PC-3 (cell line): ENCODE measurements around the gene MRPL28. TPM values are rescaled to one million over a fixed set of nuclear protein-coding genes. Genes with fewer than 3 reads are reported as not detected.
A peak's percentile ranks its signal among the peaks of the same experiment; 100 is the strongest.

Source experiments
- ATAC-seq: fragments of 200-7000 bp; cut with Tn5 transposase; 2 replicates; pipeline ENCODE4 v1.9.1; 2020; ENCODE audit warnings: mild to moderate bottlenecking, moderate library complexity
- BruUV-seq: library from RNA; stranded (reverse); fragments of 400-500 nt; replicated peaks from 2 replicates; lab custom pipeline; 2021; lab: Mats Ljungman, UMichigan
- CTCF ChIA-PET: fragments of 300-600 bp; sonication (Branson Sonifier 250); formaldehyde crosslinking; loops from one replicate; lab custom pipeline; 2022; ENCODE audit warnings: antibody characterized with exemption; lab: Charles Lee
- POLR2A ChIA-PET: fragments of 300-600 bp; sonication (Branson Sonifier 250); formaldehyde crosslinking; loops from one replicate; lab custom pipeline; 2022; ENCODE audit warnings: antibody characterized with exemption; ENCODE audit not compliant: unreplicated experiment; lab: Charles Lee
- DNase-seq: peaks from one replicate; pipeline ENCODE4 v3.0.0-alpha.2; 2015
- H2AFZ ChIP-seq: fragments of 300-600 bp; sonication (generic); 2 replicates; pipeline ENCODE4 v1.6.0; 2016; ENCODE audit warnings: antibody characterized with exemption, low read length
- H3F3A ChIP-seq: fragments of 300-600 bp; sonication (generic); one replicate; pipeline ENCODE4 v1.6.0; 2017; ENCODE audit warnings: antibody characterized with exemption, low read length, control low read depth, mild to moderate bottlenecking; ENCODE audit not compliant: unreplicated experiment
- H3K27ac ChIP-seq: fragments of 300-600 bp; sonication (generic); 2 replicates; pipeline ENCODE4 v1.5.1; 2016; ENCODE audit warnings: mild to moderate bottlenecking, low read length
- H3K27me3 ChIP-seq: fragments of 300-600 bp; sonication (generic); 2 replicates; pipeline ENCODE4 v1.6.1; 2016; ENCODE audit warnings: low read length, mixed read lengths
- H3K36me3 ChIP-seq: fragments of 300-600 bp; sonication (generic); 2 replicates; pipeline ENCODE4 v1.6.1; 2016; ENCODE audit warnings: low read depth, mixed run types, low read length, mixed read lengths
- H3K4me1 ChIP-seq: fragments of 300-600 bp; sonication (generic); 2 replicates; pipeline ENCODE4 v1.5.1; 2016; ENCODE audit warnings: low read length; ENCODE audit not compliant: insufficient read depth
- H3K4me2 ChIP-seq: fragments of 300-600 bp; sonication (generic); 2 replicates; pipeline ENCODE4 v1.6.0; 2016; ENCODE audit warnings: low read length
- H3K4me3 ChIP-seq: fragments of 300-600 bp; sonication (generic); 2 replicates; pipeline ENCODE4 v1.5.1; 2016; ENCODE audit warnings: mild to moderate bottlenecking, low read length, mixed read lengths
- H3K79me2 ChIP-seq: fragments of 300-600 bp; sonication (generic); 2 replicates; pipeline ENCODE4 v1.6.1; 2017; ENCODE audit warnings: low read length, mixed read lengths
- H3K9ac ChIP-seq: fragments of 300-600 bp; sonication (generic); 2 replicates; pipeline ENCODE4 v1.6.0; 2016; ENCODE audit warnings: mild to moderate bottlenecking, low read length
- H3K9me2 ChIP-seq: fragments of 300-600 bp; sonication (generic); replicated peaks from 2 replicates; pipeline ENCODE4 v1.6.1; 2016; ENCODE audit warnings: mixed run types, low read length, mixed read lengths
- H3K9me3 ChIP-seq: fragments of 300-600 bp; sonication (generic); 2 replicates; pipeline ENCODE4 v1.6.1; 2016; ENCODE audit warnings: low read length, mixed read lengths
- H4K20me1 ChIP-seq: fragments of 300-600 bp; sonication (generic); 2 replicates; pipeline ENCODE4 v1.6.1; 2016; ENCODE audit warnings: low read length, mixed read lengths
- CTCF ChIP-seq: fragments of 300-600 bp; sonication (generic); conservative IDR thresholded peaks from 2 replicates; pipeline ENCODE4 v1.5.1; 2017; ENCODE audit warnings: antibody characterized with exemption, low read depth, mild to moderate bottlenecking, low read length
- EZH2 ChIP-seq: fragments of 300-600 bp; sonication (generic); IDR thresholded peaks from one replicate; pipeline ENCODE4 v1.6.1; 2017; ENCODE audit warnings: antibody characterized with exemption, mild to moderate bottlenecking, low read length; ENCODE audit not compliant: unreplicated experiment
- EZH2phosphoT487 ChIP-seq: fragments of 300-600 bp; sonication (generic); IDR thresholded peaks from 2 replicates; pipeline ENCODE4 v1.6.1; 2018; ENCODE audit warnings: mild to moderate bottlenecking, antibody characterized with exemption, low read length, borderline replicate concordance
- intact Hi-C: fragments of 100-400 bp; cut with micrococcal nuclease; formaldehyde crosslinking; loops from 2 replicates; pipeline ENCODE4 v1.9.0; 2023
- total RNA-seq: library from RNA; depleted of rRNA; stranded (reverse); fragments of >200 nt; gene quantifications from 2 replicates; pipeline ENCODE4 v1.2.3, GENCODE V29; 2014

MRPL28 gene
- total RNA-seq, 1 experiment from 2014 or later: 154 TPM

DNA sequence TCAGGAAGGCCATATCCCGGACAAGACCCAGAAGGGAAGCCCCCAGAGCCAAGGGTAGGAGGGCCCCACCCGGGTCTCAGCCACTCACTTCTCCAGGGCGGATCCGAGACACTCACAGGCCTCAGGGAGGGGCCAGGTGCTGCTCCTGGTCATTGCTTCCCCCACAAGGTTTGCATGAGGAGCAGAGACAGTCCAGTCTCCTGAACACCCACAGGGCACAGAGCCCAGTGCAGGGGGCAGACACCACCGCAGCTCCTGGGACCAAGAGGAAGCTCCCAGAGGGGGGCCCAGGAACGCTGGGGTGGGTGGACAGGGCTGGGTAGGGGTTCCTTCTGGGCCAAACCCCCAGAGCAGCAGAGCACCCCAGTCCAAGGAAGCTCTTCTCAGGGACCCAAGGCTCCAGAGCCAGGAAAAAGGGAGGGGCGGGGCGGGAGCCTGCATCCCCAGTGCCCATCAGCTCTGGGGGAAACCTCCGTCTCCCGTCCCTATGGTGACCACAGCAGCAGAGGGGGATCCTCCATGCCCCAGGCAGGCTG is 709 bp upstream of the MRPL28 start:
- ChIA-PET CTCF (no interaction called here), POLR2A (interaction anchor here (0.6 to 1.0 kb wide), 2 partner anchors 318 to 1784 kb away, joined by 3 to 6 read pairs; partner anchors contain the start of genes POLR3K and TRAF7)
- DNase-seq (no peak), ATAC-seq (0 out of 2 replicates have a peak, but pooled peaks have one; percentile 14)
- no peaks in the 10 kb centered on the region for H3K36me3 ChIP-seq
- H2AFZ ChIP-seq: no peak overlapping the region
- BruUV-seq: no TSS peak
- H3K4me3 ChIP-seq: peak overlapping the region; percentile 10; the same call in 1 of the 2 replicates
- H3F3A ChIP-seq: no peaks in the 10 kb centered on the region
- TF ChIP-seq EZH2phosphoT487 (no peak), CTCF (no peak), EZH2 (no peak)
- no peaks in the 10 kb centered on the region for H3K27me3 ChIP-seq
- H4K20me1 ChIP-seq: no peaks in the 10 kb centered on the region
- peak overlapping the region; percentile 15; the same call in 1 of the 2 replicates for H3K4me2 ChIP-seq
- peaks cover 5% of the 10 kb centered on the region; the same call in 1 of the 2 replicates for H3K4me1 ChIP-seq
- H3K79me2 ChIP-seq: no peaks in the 10 kb centered on the region
- H3K9me2 ChIP-seq: no peaks in the 10 kb centered on the region
- no peak overlapping the region for H3K9ac ChIP-seq
- intact Hi-C loops: no loop called here
- no peak overlapping the region for H3K27ac ChIP-seq
- no peaks in the 10 kb centered on the region for H3K9me3 ChIP-seq

DNA sequence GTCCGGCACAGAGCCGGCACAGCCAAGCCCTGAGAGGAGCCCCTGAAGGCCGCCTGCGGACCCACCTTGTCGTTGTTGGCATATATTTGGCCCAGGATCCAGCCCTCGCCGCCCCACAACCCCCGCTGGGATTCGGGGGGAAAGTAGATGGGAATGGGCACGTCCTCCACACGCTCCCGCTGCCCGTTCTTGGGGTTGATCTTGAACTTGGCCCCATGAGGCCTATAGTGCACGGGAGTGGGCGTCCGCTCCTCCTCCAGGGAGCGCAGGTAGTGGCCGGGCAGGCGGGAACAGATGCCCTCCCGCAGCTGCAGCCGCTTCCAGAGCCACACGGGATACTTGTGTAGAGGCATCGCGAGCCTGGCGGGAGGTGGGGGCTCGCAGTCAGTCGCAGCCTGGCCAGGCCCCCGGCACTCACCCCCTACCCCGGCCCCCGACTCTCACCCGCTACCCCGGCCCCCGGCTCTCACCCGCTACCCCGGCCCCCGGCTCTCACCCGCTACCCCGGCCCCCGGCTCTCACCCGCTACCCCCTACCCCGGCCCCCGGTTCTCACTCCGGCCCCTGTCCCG is 387 bp downstream of the MRPL28 start:
- intact Hi-C loops: no loop called here
- ChIA-PET CTCF (interaction anchor here (1.3 kb wide), 1 partner anchor 8 kb away, joined by 3 read pairs; no protein-coding TSS in a partner anchor), POLR2A (interaction anchor here (1.0 kb wide), 1 partner anchor 317 kb away, joined by 3 read pairs; the partner anchor contains the start of gene POLR3K)
- Histone ChIP-seq H3K79me2 (no peaks in the 10 kb centered on the region), H2AFZ (0 out of 2 replicates have a peak overlapping the region, but pooled peaks have one; percentile 45), H3K9me3 (no peaks in the 10 kb centered on the region), H3F3A (no peaks in the 10 kb centered on the region), H3K4me3 (peak overlapping the region; percentile 58), H3K36me3 (no peaks in the 10 kb centered on the region), H3K9ac (peak overlapping the region; percentile 17; the same call in 1 of the 2 replicates), H3K4me1 (peaks cover 5% of the 10 kb centered on the region; the same call in 1 of the 2 replicates), H3K27me3 (no peaks in the 10 kb centered on the region), H3K4me2 (peak overlapping the region; percentile 84), H4K20me1 (no peaks in the 10 kb centered on the region), H3K9me2 (no peaks in the 10 kb centered on the region), H3K27ac (no peak overlapping the region)
- ATAC-seq (peak; percentile 56), DNase-seq (peak; percentile 9)
- BruUV-seq: no TSS peak
- TF ChIP-seq CTCF (no peak), EZH2phosphoT487 (no peak), EZH2 (no peak)
